Testis (tissue), 2 donors: ENCODE data around the gene VOPP1.

Source experiments
- CTCF ChIP-seq, 3 experiments: fragments of 450-650 bp in 2 of 3; fragments of 200-600 bp in 1 of 3; sonication (generic) in 1 of 3; IDR thresholded peaks; one replicate each; pipeline ENCODE4 v1.5.1; 2016 to 2019; ENCODE audit warnings: antibody characterized with exemption in 3 of 3, mild to moderate bottlenecking in 2 of 3, moderate library complexity in 1 of 3
- POLR2A ChIP-seq: fragments of 450-650 bp; IDR thresholded peaks from one replicate; pipeline ENCODE4 v1.6.1; 2017; ENCODE audit warnings: antibody characterized with exemption, mild to moderate bottlenecking, moderate library complexity

GRCh38 chr7:55488804-55489340, 83.4 kb downstream of the VOPP1 start:
- TF ChIP-seq POLR2A, result no peak
- TF ChIP-seq CTCF (IDR thresholded peaks at IDR 0.05), result no peak
